Astrocyte (in vitro differentiated cells and primary cell): ENCODE measurements around the gene IBA57. TPM values are rescaled to one million over a fixed set of nuclear protein-coding genes. Genes with fewer than 3 reads are reported as not detected.

Experiments used
- DNase-seq: peaks from one replicate; pipeline ENCODE4 v3.0.0-alpha.2; 2010; ENCODE audit warnings: low read depth
- FAIRE-seq: peaks from 2 replicates; lab custom pipeline; 2011; peaks lifted over from hg19 to GRCh38; lab: Jason Lieb, UNC
- H2AFZ ChIP-seq: 2 replicates; pipeline ENCODE4 v1.6.0; 2012; ENCODE audit warnings: low read depth, low read length, inconsistent platforms
- H3K27ac ChIP-seq: 2 replicates; pipeline ENCODE4 v1.5.1; 2011; ENCODE audit warnings: low read depth, low read length, inconsistent platforms
- H3K27me3 ChIP-seq: 2 replicates; pipeline ENCODE4 v1.6.0; 2011; ENCODE audit warnings: low read length, inconsistent platforms; ENCODE audit not compliant: insufficient read depth
- H3K36me3 ChIP-seq: 2 replicates; pipeline ENCODE4 v1.5.1; 2011; ENCODE audit warnings: low read length, inconsistent platforms; ENCODE audit not compliant: insufficient read depth
- H3K4me1 ChIP-seq: 2 replicates; pipeline ENCODE4 v1.5.1; 2011; ENCODE audit warnings: low read length, inconsistent platforms; ENCODE audit not compliant: insufficient read depth
- H3K4me2 ChIP-seq: 2 replicates; pipeline ENCODE4 v1.6.0; 2012; ENCODE audit warnings: low read length, inconsistent platforms
- H3K4me3 ChIP-seq: 2 replicates; pipeline ENCODE4 v1.5.1; 2011; ENCODE audit warnings: low read depth, mild to moderate bottlenecking, low read length, inconsistent platforms; ENCODE audit not compliant: insufficient read depth
- H3K79me2 ChIP-seq: 2 replicates; pipeline ENCODE4 v1.6.0; 2012; ENCODE audit warnings: mild to moderate bottlenecking, low read length, inconsistent platforms; ENCODE audit not compliant: insufficient read depth
- H3K9ac ChIP-seq: 2 replicates; pipeline ENCODE4 v1.6.0; 2012; ENCODE audit warnings: mild to moderate bottlenecking, low read length, inconsistent platforms
- H3K9me3 ChIP-seq: 2 replicates; pipeline ENCODE4 v1.5.1; 2012; ENCODE audit warnings: low read depth, mild to moderate bottlenecking, low read length, inconsistent platforms; ENCODE audit not compliant: insufficient read depth
- H4K20me1 ChIP-seq: 2 replicates; pipeline ENCODE4 v1.6.0; 2012; ENCODE audit warnings: low read length, inconsistent platforms; ENCODE audit not compliant: insufficient read depth
- H3K27ac Mint-ChIP-seq: one replicate; pipeline ENCODE4 v1.8.0; 2021; ENCODE audit warnings: mild to moderate bottlenecking, mixed read lengths; ENCODE audit not compliant: unreplicated experiment
- H3K27me3 Mint-ChIP-seq: one replicate; pipeline ENCODE4 v1.8.0; 2021; ENCODE audit warnings: low read depth, mixed read lengths; ENCODE audit not compliant: unreplicated experiment
- H3K36me3 Mint-ChIP-seq: one replicate; pipeline ENCODE4 v1.8.0; 2021; ENCODE audit warnings: low read depth, mixed read lengths; ENCODE audit not compliant: unreplicated experiment
- H3K4me1 Mint-ChIP-seq: one replicate; pipeline ENCODE4 v1.8.0; 2021; ENCODE audit warnings: low read depth, mixed read lengths; ENCODE audit not compliant: unreplicated experiment
- H3K4me3 Mint-ChIP-seq: one replicate; pipeline ENCODE4 v1.8.0; 2021; ENCODE audit warnings: mild to moderate bottlenecking, moderate library complexity, mixed read lengths; ENCODE audit not compliant: unreplicated experiment
- H3K9me3 Mint-ChIP-seq: one replicate; pipeline ENCODE4 v1.8.0; 2021; ENCODE audit warnings: mild to moderate bottlenecking, mixed read lengths; ENCODE audit not compliant: unreplicated experiment
- CTCF ChIP-seq: IDR thresholded peaks from 2 replicates; pipeline ENCODE4 v1.5.1; 2011; ENCODE audit warnings: low read depth, mild to moderate bottlenecking, inconsistent platforms, low read length, moderate library complexity; ENCODE audit not compliant: insufficient read depth
- EZH2 ChIP-seq: IDR thresholded peaks from 2 replicates; pipeline ENCODE4 v1.6.1; 2012; ENCODE audit warnings: mild to moderate bottlenecking, low read length, inconsistent platforms; ENCODE audit not compliant: insufficient read depth
- total RNA-seq: library from RNA; stranded (reverse); gene quantifications from 2 replicates; pipeline ENCODE4 v1.2.1, GENCODE V29; 2021

IBA57 gene
- total RNA-seq, 1 donor from 2014 or later, result 4.9 TPM

GRCh38 chr1:228160201-228160761, 5.3 kb upstream of the IBA57 start:
- H3K4me1 ChIP-seq, result peaks cover 20% of the 10 kb centered on the region
- peaks cover 6% of the 10 kb centered on the region for H4K20me1 ChIP-seq
- no peak for FAIRE-seq
- no peaks in the 10 kb centered on the region for H3K36me3 ChIP-seq
- H3K4me2 ChIP-seq, result no peak overlapping the region
- H3K27me3 ChIP-seq, result peaks cover 7% of the 10 kb centered on the region
- DNase-seq, result no peak
- TF ChIP-seq CTCF, result no peak
- TF ChIP-seq EZH2, result no peak
- no peaks in the 10 kb centered on the region for H3K9me3 Mint-ChIP-seq
- no peak overlapping the region for H2AFZ ChIP-seq
- no peak overlapping the region for H3K4me3 Mint-ChIP-seq
- H3K27ac Mint-ChIP-seq, result no peak overlapping the region
- H3K27ac ChIP-seq, result no peak overlapping the region
- peaks cover 3% of the 10 kb centered on the region for H3K9me3 ChIP-seq
- no peaks in the 10 kb centered on the region for H3K79me2 ChIP-seq
- H3K36me3 Mint-ChIP-seq, result peaks cover 2% of the 10 kb centered on the region
- H3K4me1 Mint-ChIP-seq, result no peaks in the 10 kb centered on the region
- H3K9ac ChIP-seq, result no peak overlapping the region
- H3K4me3 ChIP-seq, result no peak overlapping the region
- peaks cover 3% of the 10 kb centered on the region for H3K27me3 Mint-ChIP-seq

- H3K27me3 ChIP-seq, result peaks cover 7% of the 10 kb centered on the region
- no peaks in the 10 kb centered on the region for H3K9me3 Mint-ChIP-seq
- no peak overlapping the region for H3K4me3 ChIP-seq
- peaks cover 2% of the 10 kb centered on the region for H3K36me3 Mint-ChIP-seq
- TF ChIP-seq CTCF (no peak), EZH2 (no peak)
- FAIRE-seq (no peak), DNase-seq (no peak)
- H3K9me3 ChIP-seq, result peaks cover 3% of the 10 kb centered on the region
- no peak overlapping the region for H3K27ac ChIP-seq
- H3K27ac Mint-ChIP-seq, result no peak overlapping the region
- no peaks in the 10 kb centered on the region for H3K4me1 Mint-ChIP-seq
- peaks cover 22% of the 10 kb centered on the region for H3K4me1 ChIP-seq
- H2AFZ ChIP-seq, result no peak overlapping the region
- peaks cover 3% of the 10 kb centered on the region for H3K27me3 Mint-ChIP-seq
- H3K79me2 ChIP-seq, result peaks cover 2% of the 10 kb centered on the region
- H4K20me1 ChIP-seq, result peaks cover 1% of the 10 kb centered on the region
- H3K36me3 ChIP-seq, result no peaks in the 10 kb centered on the region
- no peak overlapping the region for H3K4me2 ChIP-seq
- H3K4me3 Mint-ChIP-seq, result no peak overlapping the region
- H3K9ac ChIP-seq, result no peak overlapping the region
These were observed 4.2 kb upstream of the IBA57 start for GRCh38 chr1:228161362-228161761.

GRCh38 chr1:228161866-228162265, 3.7 kb upstream of the IBA57 start:
- Histone ChIP-seq H2AFZ (no peak overlapping the region), H3K9ac (peak overlapping the region; percentile 58), H3K27ac (no peak overlapping the region), H4K20me1 (no peaks in the 10 kb centered on the region), H3K4me1 (peaks cover 27% of the 10 kb centered on the region), H3K79me2 (peaks cover 7% of the 10 kb centered on the region), H3K4me3 (no peak overlapping the region), H3K36me3 (no peaks in the 10 kb centered on the region), H3K9me3 (peaks cover 3% of the 10 kb centered on the region), H3K4me2 (no peak overlapping the region), H3K27me3 (peaks cover 7% of the 10 kb centered on the region)
- H3K4me3 Mint-ChIP-seq, result no peak overlapping the region
- peaks cover 2% of the 10 kb centered on the region for H3K36me3 Mint-ChIP-seq
- no peak overlapping the region for H3K27ac Mint-ChIP-seq
- H3K9me3 Mint-ChIP-seq, result peaks cover 1% of the 10 kb centered on the region
- peaks cover 4% of the 10 kb centered on the region for H3K4me1 Mint-ChIP-seq
- H3K27me3 Mint-ChIP-seq, result peaks cover 3% of the 10 kb centered on the region
- FAIRE-seq (no peak), DNase-seq (no peak)
- no peak for TF ChIP-seq EZH2
